RWPE1 (cell line): Measurements from ENCODE around the gene BICC1.

ENCODE experiments used
- CTCF ChIA-PET: fragments of 350-600 bp; sonication (Branson Sonifier 250); formaldehyde crosslinking; extraction: SDS; loops from one replicate; lab custom pipeline; 2021; lab: Yijun Ruan, JAX
- POLR2A ChIA-PET: fragments of 400-600 bp; formaldehyde crosslinking; extraction: SDS; loops from one replicate; lab custom pipeline; 2020; ENCODE audit warnings: antibody characterized with exemption; ENCODE audit not compliant: low non-redundant PET; lab: Yijun Ruan, JAX
- DNase-seq: peaks from one replicate; pipeline ENCODE4 v3.0.0; 2012; ENCODE audit warnings: low spot score
- H3K27ac ChIP-seq: fragments of 450-650 bp; 2 replicates; pipeline ENCODE4 v1.5.1; 2017
- CTCF ChIP-seq: fragments of 450-650 bp; conservative IDR thresholded peaks from 2 replicates; pipeline ENCODE4 v1.5.1; 2017; ENCODE audit warnings: low read depth, mild to moderate bottlenecking

Gene BICC1

GRCh38 chr10:58637352-58637751, 124.7 kb downstream of the BICC1 start:
- ChIA-PET CTCF (no interaction called here), POLR2A (no interaction called here)
- no peak for DNase-seq
- no peak for TF ChIP-seq CTCF
- no peak overlapping the region for H3K27ac ChIP-seq

- H3K27ac ChIP-seq = no peak overlapping the region
- ChIA-PET POLR2A (no interaction called here), CTCF (no interaction called here)
- no peak for DNase-seq
- no peak for TF ChIP-seq CTCF
These were observed 125.7 kb downstream of the BICC1 start for GRCh38 chr10:58638388-58638787.

- CTCF ChIA-PET = interaction anchor here (0.7 to 1.4 kb wide), 4 partner anchors 48 to 226 kb away, joined by 3 to 10 read pairs (median 3); no protein-coding TSS in a partner anchor
- peak; percentile 28 for DNase-seq
- H3K27ac ChIP-seq = no peak overlapping the region
- POLR2A ChIA-PET = no interaction called here
- TF ChIP-seq CTCF = peak; percentile 47
These were observed 128.4 kb downstream of the BICC1 start for GRCh38 chr10:58641095-58641531.

- no peak for DNase-seq
- ChIA-PET POLR2A (no interaction called here), CTCF (interaction anchor here (1.0 to 1.4 kb wide), 3 partner anchors 61 to 227 kb away, joined by 3 to 10 read pairs (median 4); no protein-coding TSS in a partner anchor)
- no peak overlapping the region for H3K27ac ChIP-seq
- no peak for TF ChIP-seq CTCF
These were observed 129.0 kb downstream of the BICC1 start for GRCh38 chr10:58641708-58642107.

- ChIA-PET CTCF (interaction anchor here (1.0 to 1.2 kb wide), 2 partner anchors 61 to 111 kb away, joined by 3 to 4 read pairs; no protein-coding TSS in a partner anchor), POLR2A (no interaction called here)
- no peak for TF ChIP-seq CTCF
- no peak for DNase-seq
- H3K27ac ChIP-seq = no peak overlapping the region
These were observed 129.6 kb downstream of the BICC1 start for GRCh38 chr10:58642283-58642682.

GRCh38 chr10:58642916-58643428, 130.3 kb downstream of the BICC1 start:
- CTCF ChIA-PET = interaction anchor here (0.6 to 0.7 kb wide), 2 partner anchors 54 to 489 kb away, joined by 3 to 5 read pairs; no protein-coding TSS in a partner anchor

More at GRCh38 chr10:58642916-58643428, 130.3 kb downstream of the BICC1 start:
- POLR2A ChIA-PET = no interaction called here
- H3K27ac ChIP-seq = no peak overlapping the region
- no peak for DNase-seq
- no peak for TF ChIP-seq CTCF
